CD4-positive, CD25-positive, alpha-beta regulatory T cell (primary cell): ENCODE results near the gene GPR39. TPM values are rescaled to one million over a fixed set of nuclear protein-coding genes. Genes with fewer than 3 reads are reported as not detected.

ENCODE experiments used
- ATAC-seq, 2 donors: fragments of 150-1000 bp; cut with Tn5 transposase; one replicate each; pipeline ENCODE4 v1.10.0; 2021; ENCODE audit warnings: low read depth in 2 of 2, moderate number of reproducible peaks in 2 of 2, moderate library complexity in 1 of 2
- DNase-seq, 3 donors: peaks; one replicate each; pipeline versions ENCODE4 v3.0.0 to v3.0.0-alpha.2; 2012 to 2022; ENCODE audit warnings: mixed read lengths in 1 of 3
- H3K27ac ChIP-seq: one replicate; pipeline ENCODE4 v1.7.0; 2013; ENCODE audit warnings: mild to moderate bottlenecking, low read length; ENCODE audit not compliant: insufficient read depth, poor library complexity, severe bottlenecking
- H3K27me3 ChIP-seq: one replicate; pipeline ENCODE4 v1.7.0; 2013; ENCODE audit warnings: low read length; ENCODE audit not compliant: control insufficient read depth, insufficient read depth
- H3K36me3 ChIP-seq: one replicate; pipeline ENCODE4 v1.7.0; 2013; ENCODE audit warnings: mild to moderate bottlenecking, low read length, moderate library complexity; ENCODE audit not compliant: control insufficient read depth, insufficient read depth
- H3K4me1 ChIP-seq: 2 replicates; pipeline ENCODE4 v1.7.0; 2013; ENCODE audit warnings: mild to moderate bottlenecking, low read length; ENCODE audit not compliant: insufficient read depth, control insufficient read depth, poor library complexity, severe bottlenecking
- H3K4me3 ChIP-seq: one replicate; pipeline ENCODE4 v1.7.0; 2013; ENCODE audit warnings: low read depth, mild to moderate bottlenecking, low read length, moderate library complexity
- H3K9me3 ChIP-seq, 2 experiments: 1 replicate in 1 of 2; 2 replicates in 1 of 2; pipeline ENCODE4 v1.7.0; 2013; ENCODE audit warnings: low read length in 2 of 2, mild to moderate bottlenecking in 1 of 2, moderate library complexity in 1 of 2; ENCODE audit not compliant: control insufficient read depth in 2 of 2
- H3K27ac Mint-ChIP-seq, 3 donors: one replicate each; pipeline ENCODE4 v1.8.0; 2020 to 2022; ENCODE audit warnings: mild to moderate bottlenecking in 3 of 3, mixed read lengths in 3 of 3, moderate library complexity in 2 of 3
- H3K27me3 Mint-ChIP-seq: one replicate; pipeline ENCODE4 v1.8.0; 2022; ENCODE audit warnings: mild to moderate bottlenecking, mixed read lengths
- H3K36me3 Mint-ChIP-seq: one replicate; pipeline ENCODE4 v1.8.0; 2020; ENCODE audit warnings: mixed read lengths
- H3K4me1 Mint-ChIP-seq, 4 donors: one replicate each; pipeline ENCODE4 v1.8.0; 2020 to 2022; ENCODE audit warnings: mixed read lengths in 4 of 4, mild to moderate bottlenecking in 1 of 4
- H3K4me3 Mint-ChIP-seq, 4 donors: one replicate each; pipeline ENCODE4 v1.8.0; 2020 to 2022; ENCODE audit warnings: mild to moderate bottlenecking in 4 of 4, mixed read lengths in 4 of 4, moderate library complexity in 3 of 4
- H3K9me3 Mint-ChIP-seq, 7 donors: one replicate each; pipeline ENCODE4 v1.8.0; 2020 to 2022; ENCODE audit warnings: mixed read lengths in 7 of 7, mild to moderate bottlenecking in 3 of 7, moderate library complexity in 2 of 7
- polyA plus RNA-seq, 4 donors: library from polyadenylated mRNA; unstranded; fragments of 300-500 nt; fragmentation: Illumina TruSeq; gene quantifications; one replicate each; pipeline ENCODE4 v1.2.3, GENCODE V29; 2021
- total RNA-seq: library from RNA; stranded (reverse); gene quantifications from one replicate; pipeline ENCODE4 v1.2.3, GENCODE V29; 2022

Gene GPR39
- total and polyA plus RNA-seq, 5 donors from 2014 or later = not detected

GRCh38 chr2:132597831-132598230, 181.2 kb downstream of the GPR39 start:
- no peaks in the 10 kb centered on the region for H3K4me1 Mint-ChIP-seq
- H3K4me1 ChIP-seq = no peaks in the 10 kb centered on the region
- H3K27me3 Mint-ChIP-seq = no peaks in the 10 kb centered on the region
- no peaks in the 10 kb centered on the region for H3K27me3 ChIP-seq
- H3K36me3 Mint-ChIP-seq = no peaks in the 10 kb centered on the region
- H3K36me3 ChIP-seq = no peaks in the 10 kb centered on the region
- ATAC-seq (no peak), DNase-seq (no peak)
- peaks cover 0 to 7% (median 2%) of the 10 kb centered on the region in 7 donors for H3K9me3 Mint-ChIP-seq
- no peak overlapping the region for H3K27ac Mint-ChIP-seq
- no peak overlapping the region for H3K4me3 ChIP-seq
- H3K27ac ChIP-seq = no peak overlapping the region
- H3K9me3 ChIP-seq = no peaks in the 10 kb centered on the region
- H3K4me3 Mint-ChIP-seq = no peak overlapping the region

GRCh38 chr2:132598536-132598935, 181.9 kb downstream of the GPR39 start:
- ATAC-seq = no peak
- Mint-ChIP-seq H3K27ac (no peak overlapping the region), H3K36me3 (no peaks in the 10 kb centered on the region), H3K27me3 (no peaks in the 10 kb centered on the region), H3K4me3 (no peak overlapping the region), H3K4me1 (no peaks in the 10 kb centered on the region), H3K9me3 (peaks cover 0 to 7% (median 2%) of the 10 kb centered on the region in 7 donors)
- no peaks in the 10 kb centered on the region for H3K4me1 ChIP-seq
- H3K9me3 ChIP-seq = no peaks in the 10 kb centered on the region
- no peaks in the 10 kb centered on the region for H3K36me3 ChIP-seq
- no peaks in the 10 kb centered on the region for H3K27me3 ChIP-seq
- no peak overlapping the region for H3K4me3 ChIP-seq
- no peak for DNase-seq
- no peak overlapping the region for H3K27ac ChIP-seq

- ATAC-seq (no peak), DNase-seq (no peak)
- no peak overlapping the region for H3K27ac Mint-ChIP-seq
- no peaks in the 10 kb centered on the region for H3K27me3 ChIP-seq
- H3K4me1 Mint-ChIP-seq = no peaks in the 10 kb centered on the region
- H3K4me3 ChIP-seq = no peak overlapping the region
- no peaks in the 10 kb centered on the region for H3K36me3 ChIP-seq
- no peak overlapping the region for H3K27ac ChIP-seq
- peaks cover 0 to 7% (median 0%) of the 10 kb centered on the region in 7 donors for H3K9me3 Mint-ChIP-seq
- no peaks in the 10 kb centered on the region for H3K36me3 Mint-ChIP-seq
- H3K27me3 Mint-ChIP-seq = no peaks in the 10 kb centered on the region
- H3K4me3 Mint-ChIP-seq = no peak overlapping the region
- no peaks in the 10 kb centered on the region for H3K4me1 ChIP-seq
- no peaks in the 10 kb centered on the region for H3K9me3 ChIP-seq
Measured at GRCh38 chr2:132599556-132599955, 183.0 kb downstream of the GPR39 start.

GRCh38 chr2:132604561-132604960, 188.0 kb downstream of the GPR39 start:
- no peaks in the 10 kb centered on the region for H3K27me3 Mint-ChIP-seq
- ATAC-seq = no peak
- Histone ChIP-seq H3K9me3 (no peaks in the 10 kb centered on the region), H3K36me3 (no peaks in the 10 kb centered on the region), H3K27me3 (no peaks in the 10 kb centered on the region), H3K27ac (no peak overlapping the region), H3K4me3 (no peak overlapping the region), H3K4me1 (no peaks in the 10 kb centered on the region)
- no peaks in the 10 kb centered on the region for H3K4me1 Mint-ChIP-seq
- H3K27ac Mint-ChIP-seq = no peak overlapping the region
- H3K36me3 Mint-ChIP-seq = no peaks in the 10 kb centered on the region
- no peak overlapping the region for H3K4me3 Mint-ChIP-seq
- DNase-seq = no peak
- H3K9me3 Mint-ChIP-seq = peaks cover 0 to 2% (median 0%) of the 10 kb centered on the region in 7 donors

GRCh38 chr2:132605236-132606180, 188.9 kb downstream of the GPR39 start:
- Mint-ChIP-seq H3K9me3 (peaks cover 0 to 2% (median 0%) of the 10 kb centered on the region in 7 donors), H3K27ac (no peak overlapping the region), H3K4me1 (no peaks in the 10 kb centered on the region), H3K27me3 (no peaks in the 10 kb centered on the region), H3K36me3 (no peaks in the 10 kb centered on the region), H3K4me3 (no peak overlapping the region)
- no peak overlapping the region for H3K4me3 ChIP-seq
- DNase-seq = no peak
- H3K9me3 ChIP-seq = no peaks in the 10 kb centered on the region
- H3K27ac ChIP-seq = no peak overlapping the region
- no peaks in the 10 kb centered on the region for H3K4me1 ChIP-seq
- ATAC-seq = no peak
- H3K36me3 ChIP-seq = no peaks in the 10 kb centered on the region
- H3K27me3 ChIP-seq = no peaks in the 10 kb centered on the region

GRCh38 chr2:132606649-132607048, 190.0 kb downstream of the GPR39 start:
- no peaks in the 10 kb centered on the region for H3K27me3 Mint-ChIP-seq

GRCh38 chr2:132607426-132608090, 191.0 kb downstream of the GPR39 start:
- Mint-ChIP-seq H3K9me3 (peaks cover 0 to 2% (median 0%) of the 10 kb centered on the region in 7 donors), H3K4me3 (no peak overlapping the region), H3K4me1 (no peaks in the 10 kb centered on the region), H3K27me3 (no peaks in the 10 kb centered on the region), H3K27ac (no peak overlapping the region), H3K36me3 (no peaks in the 10 kb centered on the region)
- DNase-seq = no peak
- no peak overlapping the region for H3K27ac ChIP-seq
- no peak overlapping the region for H3K4me3 ChIP-seq
- H3K9me3 ChIP-seq = no peaks in the 10 kb centered on the region
- H3K27me3 ChIP-seq = no peaks in the 10 kb centered on the region
- ATAC-seq = no peak
- no peaks in the 10 kb centered on the region for H3K36me3 ChIP-seq
- no peaks in the 10 kb centered on the region for H3K4me1 ChIP-seq

More at GRCh38 chr2:132606649-132607048, 190.0 kb downstream of the GPR39 start:
- Histone ChIP-seq H3K4me1 (no peaks in the 10 kb centered on the region), H3K27me3 (no peaks in the 10 kb centered on the region), H3K9me3 (no peaks in the 10 kb centered on the region), H3K36me3 (no peaks in the 10 kb centered on the region), H3K4me3 (no peak overlapping the region), H3K27ac (no peak overlapping the region)
- no peaks in the 10 kb centered on the region for H3K36me3 Mint-ChIP-seq
- H3K27ac Mint-ChIP-seq = no peak overlapping the region
- H3K4me1 Mint-ChIP-seq = no peaks in the 10 kb centered on the region
- no peak overlapping the region for H3K4me3 Mint-ChIP-seq
- H3K9me3 Mint-ChIP-seq = peaks cover 0 to 2% (median 0%) of the 10 kb centered on the region in 7 donors
- ATAC-seq (no peak), DNase-seq (no peak)
